Measurements from ENCODE around the gene LRRC8C. TPM values are rescaled to one million over a fixed set of nuclear protein-coding genes. Genes with fewer than 3 reads are reported as not detected.

Gene LRRC8C
- total RNA-seq, 1 donor from 2014 or later: 12.6 TPM

DNA sequence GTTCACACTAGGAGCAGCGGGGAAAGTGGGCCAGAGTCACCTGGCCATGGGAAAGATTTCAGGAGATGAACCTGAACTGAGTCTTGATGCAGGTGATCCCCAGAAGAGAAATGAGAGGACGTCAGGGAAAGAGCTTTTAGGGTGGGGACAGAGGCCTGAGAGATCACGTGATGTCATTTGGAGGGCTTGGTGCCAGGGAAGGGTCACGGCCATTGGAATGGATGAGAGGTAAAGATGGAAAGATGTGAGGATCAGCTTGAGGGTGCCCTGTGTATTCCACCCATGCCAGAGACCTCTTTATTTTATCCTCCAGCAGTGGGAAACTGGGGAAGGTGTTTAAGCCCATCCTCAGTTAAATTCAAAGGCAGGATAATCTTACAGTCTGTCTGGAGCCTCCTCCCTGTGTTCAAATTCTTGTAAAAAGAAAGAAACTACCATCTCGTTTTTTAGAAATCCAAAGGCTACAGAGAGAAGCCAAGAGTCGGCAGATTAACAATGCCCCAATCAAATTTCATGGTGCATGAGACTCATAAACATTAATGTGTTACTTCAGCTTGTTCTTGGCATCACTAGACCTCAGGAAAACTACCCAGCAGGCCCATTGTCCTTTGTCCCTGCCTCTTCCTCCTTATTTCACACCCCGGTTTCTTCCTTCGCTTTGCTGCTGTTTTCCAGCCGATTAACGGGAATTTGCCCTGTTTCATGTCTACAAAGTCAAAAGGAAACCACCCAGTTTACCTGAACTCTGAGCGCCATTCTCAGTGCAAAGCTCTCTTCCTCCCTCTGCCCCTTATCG lies 94.8 kb downstream of the LRRC8C start:
- Histone ChIP-seq H3K9me3 (no peaks in the 10 kb centered on the region), H3K27me3 (no peaks in the 10 kb centered on the region), H3K4me3 (no peak overlapping the region), H3K27ac (peak overlapping the region; percentile 63), H3K4me1 (no peaks in the 10 kb centered on the region), H3K36me3 (no peaks in the 10 kb centered on the region)
- DNase-seq (no peak), ATAC-seq (no peak)
- no peak for TF ChIP-seq CTCF (IDR thresholded peaks at IDR 0.05)
- intact Hi-C loops (cut with DNase I): no loop called here

DNA sequence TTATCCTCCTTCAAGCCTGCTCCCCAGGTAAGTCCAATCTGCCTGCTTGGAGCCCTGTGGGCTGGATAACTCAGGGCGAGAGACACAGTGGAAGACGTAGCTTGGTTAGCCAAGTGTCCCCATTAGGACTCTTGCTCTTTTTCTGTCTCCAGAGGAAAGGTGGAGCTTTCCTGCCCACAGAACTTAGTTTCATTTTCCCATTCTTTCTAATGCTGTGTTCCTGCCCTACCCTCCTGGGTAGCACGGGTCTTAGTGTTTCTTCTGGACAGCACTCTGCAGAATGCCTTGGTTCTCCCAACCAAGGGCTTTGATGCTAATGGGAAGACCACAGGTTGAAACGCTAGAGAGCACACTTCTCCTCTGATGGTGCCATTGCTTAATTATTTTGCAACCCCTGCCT lies 95.5 kb downstream of the LRRC8C start:
- H3K27me3 ChIP-seq: no peaks in the 10 kb centered on the region
- intact Hi-C loops (cut with DNase I): no loop called here
- no peak for TF ChIP-seq CTCF (IDR thresholded peaks at IDR 0.05)
- no peaks in the 10 kb centered on the region for H3K9me3 ChIP-seq
- no peaks in the 10 kb centered on the region for H3K4me1 ChIP-seq
- H3K4me3 ChIP-seq: no peak overlapping the region
- H3K27ac ChIP-seq: peak overlapping the region; percentile 63
- DNase-seq: no peak
- no peaks in the 10 kb centered on the region for H3K36me3 ChIP-seq
- peak; percentile 24 for ATAC-seq

- ATAC-seq: no peak
- intact Hi-C loops (cut with DNase I): no loop called here
- H3K4me3 ChIP-seq: no peak overlapping the region
- no peak for DNase-seq
- no peaks in the 10 kb centered on the region for H3K9me3 ChIP-seq
- no peaks in the 10 kb centered on the region for H3K36me3 ChIP-seq
- peaks cover 11% of the 10 kb centered on the region for H3K4me1 ChIP-seq
- no peaks in the 10 kb centered on the region for H3K27me3 ChIP-seq
- TF ChIP-seq CTCF (IDR thresholded peaks at IDR 0.05): no peak
- no peak overlapping the region for H3K27ac ChIP-seq
Measured at GRCh38 chr1:89732206-89732605, 99.3 kb downstream of the LRRC8C start.

- H3K36me3 ChIP-seq: no peaks in the 10 kb centered on the region
- no peaks in the 10 kb centered on the region for H3K9me3 ChIP-seq
- no peak overlapping the region for H3K4me3 ChIP-seq
- peaks cover 11% of the 10 kb centered on the region for H3K4me1 ChIP-seq
- DNase-seq (no peak), ATAC-seq (no peak)
- H3K27ac ChIP-seq: no peak overlapping the region
- no peak for TF ChIP-seq CTCF (IDR thresholded peaks at IDR 0.05)
- intact Hi-C loops (cut with DNase I): no loop called here
- H3K27me3 ChIP-seq: no peaks in the 10 kb centered on the region
Measured at GRCh38 chr1:89732643-89733222, 99.8 kb downstream of the LRRC8C start.

- H3K27ac ChIP-seq: no peak overlapping the region
- H3K4me1 ChIP-seq: peaks cover 11% of the 10 kb centered on the region
- H3K27me3 ChIP-seq: no peaks in the 10 kb centered on the region
- no peaks in the 10 kb centered on the region for H3K36me3 ChIP-seq
- DNase-seq: no peak
- no peak for ATAC-seq
- no peak overlapping the region for H3K4me3 ChIP-seq
- no peak for TF ChIP-seq CTCF (IDR thresholded peaks at IDR 0.05)
- intact Hi-C loops (cut with DNase I): no loop called here
- H3K9me3 ChIP-seq: no peaks in the 10 kb centered on the region
Measured at GRCh38 chr1:89733748-89734147, 100.8 kb downstream of the LRRC8C start.

Data from upper lobe of right lung (tissue), 1 donor.